Measurements from ENCODE around the gene CRKL.
A peak's percentile ranks its signal among the peaks of the same experiment; 100 is the strongest.

The CRKL gene

GRCh38 chr22:21001601-21002325, 84.6 kb downstream of the CRKL start, which contains the start of gene THAP7:
Gene THAP7 (minus strand): TSS chr22:21002118. CDS start chr22:21001911, 207 bp downstream.
- Histone ChIP-seq H3K4me3 (ENCODE audit: low read depth, low read length) (peak within 1 kb of the TSS; percentile 71), H3K27ac (peak within 1 kb of the TSS; percentile 98), H3K36me3 (replicated peaks) (peaks cover 21% of the 10 kb centered on the region), H3K27me3 (replicated peaks) (no peaks in the 10 kb centered on the region)
- DNase-seq = peak; percentile 94
- in situ Hi-C loops (cut with HindIII; ENCODE audit: low pct_ligation_motif_present, low sequenced_read_pairs) = no loop called here
- TF ChIP-seq CTCF (IDR thresholded peaks at IDR 0.05; ENCODE audit: low read depth, low read length, missing control alignments) = no peak

All from brain microvascular endothelial cell (primary cell).